GM12878 (cell line): ENCODE results near the gene MINAR1. TPM values are rescaled to one million over a fixed set of nuclear protein-coding genes. Genes with fewer than 3 reads are reported as not detected.

ENCODE experiments used
- ATAC-seq: fragments of 200-7000 bp; cut with Tn5 transposase; 3 replicates; pipeline ENCODE4 v1.9.1; 2020; ENCODE audit warnings: mild to moderate bottlenecking, moderate library complexity
- BruUV-seq: library from RNA; stranded (reverse); fragments of 400-500 nt; replicated peaks from 2 replicates; lab custom pipeline; 2021; lab: Mats Ljungman, UMichigan
- CTCF ChIA-PET: fragments of 300-600 bp; sonication (Branson Sonifier 250); formaldehyde crosslinking; extraction: SDS; loops from one replicate; lab custom pipeline; 2021; ENCODE audit warnings: inconsistent platforms; lab: Yijun Ruan, JAX
- POLR2A ChIA-PET: fragments of 350-600 bp; formaldehyde crosslinking; extraction: SDS; loops from one replicate; lab custom pipeline; 2021; ENCODE audit warnings: inconsistent platforms; lab: Charles Lee
- RAD21 ChIA-PET: fragments of 300-600 bp; sonication (Branson Sonifier 250); formaldehyde crosslinking; loops from one replicate; lab custom pipeline; 2023; ENCODE audit warnings: antibody characterized with exemption; ENCODE audit not compliant: unreplicated experiment; lab: Charles Lee
- SMC1A ChIA-PET: fragments of 300-600 bp; sonication (Branson Sonifier 250); formaldehyde crosslinking; loops from one replicate; lab custom pipeline; 2023; ENCODE audit not compliant: unreplicated experiment, uncharacterized antibody; lab: Charles Lee
- DNase-seq: peaks from one replicate; pipeline ENCODE4 v3.0.0-alpha.2; 2011; ENCODE audit warnings: low read depth, low spot score
- FAIRE-seq: peaks from 3 replicates; lab custom pipeline; 2011; peaks lifted over from hg19 to GRCh38; lab: Jason Lieb, UNC
- H2AFZ ChIP-seq: 2 replicates; pipeline ENCODE4 v1.6.0; 2011; ENCODE audit warnings: low read depth, low read length, control low read depth; ENCODE audit not compliant: control insufficient read depth
- H3K27ac ChIP-seq: 2 replicates; pipeline ENCODE4 v1.5.1; 2011; ENCODE audit warnings: control low read depth; ENCODE audit not compliant: control insufficient read depth, insufficient read depth
- H3K27me3 ChIP-seq, 2 experiments: replicated peaks in 1 of 2; 2 replicates each; pipeline versions ENCODE4 v1.6.0 to v1.6.1; 2011; ENCODE audit warnings: low read length in 1 of 2; ENCODE audit not compliant: control insufficient read depth in 2 of 2, insufficient read depth in 2 of 2
- H3K36me3 ChIP-seq, 2 experiments: 2 replicates each; pipeline ENCODE4 v1.5.1; 2011; ENCODE audit warnings: low read length in 1 of 2; ENCODE audit not compliant: control insufficient read depth in 2 of 2, insufficient read depth in 2 of 2
- H3K4me1 ChIP-seq: 2 replicates; pipeline ENCODE4 v1.6.1; 2011; ENCODE audit warnings: mild to moderate bottlenecking, low read length, moderate library complexity, mixed read lengths; ENCODE audit not compliant: control insufficient read depth, insufficient read depth
- H3K4me2 ChIP-seq: 2 replicates; pipeline ENCODE4 v1.6.0; 2011; ENCODE audit warnings: control low read depth; ENCODE audit not compliant: control insufficient read depth, insufficient read depth
- H3K4me3 ChIP-seq: fragments of 200-600 bp; sonication (generic); 2 replicates; pipeline ENCODE4 v1.5.1; 2016
- H3K79me2 ChIP-seq: 2 replicates; pipeline ENCODE4 v1.6.0; 2011; ENCODE audit warnings: low read length; ENCODE audit not compliant: control insufficient read depth, insufficient read depth
- H3K9ac ChIP-seq: 2 replicates; pipeline ENCODE4 v1.8.0; 2011; ENCODE audit warnings: low read length, control low read depth, mixed read lengths; ENCODE audit not compliant: control insufficient read depth, insufficient read depth
- H3K9me3 ChIP-seq: replicated peaks from 3 replicates; pipeline ENCODE4 v1.5.1; 2011; ENCODE audit warnings: mild to moderate bottlenecking, low read length; ENCODE audit not compliant: control insufficient read depth, insufficient read depth
- H4K20me1 ChIP-seq: 2 replicates; pipeline ENCODE4 v1.6.0; 2011; ENCODE audit not compliant: control insufficient read depth, insufficient read depth
- BCL11A ChIP-seq: IDR thresholded peaks from 2 replicates; pipeline ENCODE4 v1.6.1; 2011; ENCODE audit warnings: low read depth, low read length
- ETV6 ChIP-seq, 2 experiments: fragments of 450-650 bp in 1 of 2; IDR thresholded peaks in 1 of 2; conservative IDR thresholded peaks in 1 of 2; 2 replicates each; pipeline ENCODE4 v1.6.1; 2014; ENCODE audit warnings: antibody characterized with exemption in 1 of 2, borderline replicate concordance in 1 of 2, low read depth in 1 of 2, mild to moderate bottlenecking in 1 of 2, moderate library complexity in 1 of 2
- GATAD2B ChIP-seq: fragments of 450-650 bp; conservative IDR thresholded peaks from 2 replicates; pipeline ENCODE4 v1.6.1; 2017; ENCODE audit warnings: low read depth, mild to moderate bottlenecking, moderate library complexity
- NFYA ChIP-seq: IDR thresholded peaks from 2 replicates; pipeline ENCODE4 v1.6.1; 2011; ENCODE audit warnings: low read depth, mild to moderate bottlenecking, low read length, improper control_type of control experiment, borderline replicate concordance
- WRNIP1 ChIP-seq: IDR thresholded peaks from 2 replicates; pipeline ENCODE4 v1.6.1; 2011; ENCODE audit warnings: low read depth, low read length, improper control_type of control experiment, borderline replicate concordance
- ZNF622 ChIP-seq: fragments of 450-650 bp; IDR thresholded peaks from 2 replicates; pipeline ENCODE4 v1.6.1; 2017; ENCODE audit warnings: mild to moderate bottlenecking, inconsistent platforms
- WGBS: methylation state at CpG from one replicate; pipeline ENCODE4 v1.1.6; 2016; ENCODE audit warnings: low lambda C conversion rate; ENCODE audit not compliant: insufficient replicate concordance, insufficient coverage; ENCODE audit errors: missing lambda C conversion rate; 5-methylcytosine and 5-hydroxymethylcytosine counted together
- in situ Hi-C: fragments of 300-500 bp; cut with MboI; formaldehyde crosslinking; loops from 9 replicates; pipeline ENCODE4 v1.14.3; 2018; ENCODE audit warnings: mixed read lengths
- intact Hi-C: fragments of 100-400 bp; cut with micrococcal nuclease; formaldehyde crosslinking; loops from one replicate; pipeline ENCODE4 v1.14.2; 2022; ENCODE audit not compliant: unreplicated experiment
- polyA plus RNA-seq, 11 experiments: library from polyadenylated mRNA; depleted of rRNA in 4 of 11; unstranded in 6 of 11; stranded (reverse) in 5 of 11; fragments of >200 nt; fragmentation: Nextera tagmentation in 4 of 11; fragmentation: Illumina TruSeq in 1 of 11; extraction: Ambion mirVana in 4 of 11; extraction: Trizol in 1 of 11; gene quantifications; 1 replicate in 1 of 11; 2 replicates in 10 of 11; pipeline versions ENCODE4 v1.2.1 to v1.2.3, GENCODE V29; 2011 to 2016; ENCODE audit warnings: inconsistent platforms in 2 of 11, missing spikeins in 2 of 11, low read depth in 1 of 11
- total RNA-seq, 4 experiments: library from RNA; depleted of rRNA in 3 of 4; stranded (reverse); fragments of >200 nt in 3 of 4; fragmentation: Illumina TruSeq in 1 of 4; extraction: Trizol in 1 of 4; gene quantifications; 2 replicates each; pipeline versions ENCODE4 v1.2.1 to v1.2.3, GENCODE V29; 2013 to 2021
- TF ChIP-seq, protein P1 (sequence below): fragments of 450-650 bp; IDR thresholded peaks from 2 replicates; pipeline ENCODE4 v1.6.1; 2017; ENCODE audit warnings: borderline replicate concordance
- TF ChIP-seq, protein P2 (sequence below): fragments of 450-650 bp; IDR thresholded peaks from 2 replicates; pipeline ENCODE4 v1.6.1; 2017; ENCODE audit warnings: mild to moderate bottlenecking, low read depth, inconsistent platforms; ENCODE audit not compliant: poor library complexity, severe bottlenecking

Gene MINAR1
- total and polyA plus RNA-seq, 10 of the 15 experiments (the other 5 are each of a cell fraction or from before 2014, with no cell fraction given), result 0.05 to 0.40 (median 0.24) TPM

- POLR2A ChIA-PET, result no interaction called here
- Histone ChIP-seq H3K9ac (no peak overlapping the region), H3K27me3 (no peaks in the 10 kb centered on the region), H3K4me1 (no peaks in the 10 kb centered on the region), H3K79me2 (no peaks in the 10 kb centered on the region), H3K27ac (no peak overlapping the region), H3K4me3 (no peak overlapping the region), H3K36me3 (no peaks in the 10 kb centered on the region), H4K20me1 (no peaks in the 10 kb centered on the region), H3K9me3 (no peaks in the 10 kb centered on the region), H2AFZ (no peak overlapping the region), H3K4me2 (no peak overlapping the region)
- CTCF ChIA-PET, result no interaction called here
- SMC1A ChIA-PET, result no interaction called here
- RAD21 ChIA-PET, result no interaction called here
- ATAC-seq (no peak), DNase-seq (no peak), FAIRE-seq (no peak)
- in situ Hi-C loops (no loop called here), intact Hi-C loops (no loop called here)
- TF ChIP-seq, protein P1, sequence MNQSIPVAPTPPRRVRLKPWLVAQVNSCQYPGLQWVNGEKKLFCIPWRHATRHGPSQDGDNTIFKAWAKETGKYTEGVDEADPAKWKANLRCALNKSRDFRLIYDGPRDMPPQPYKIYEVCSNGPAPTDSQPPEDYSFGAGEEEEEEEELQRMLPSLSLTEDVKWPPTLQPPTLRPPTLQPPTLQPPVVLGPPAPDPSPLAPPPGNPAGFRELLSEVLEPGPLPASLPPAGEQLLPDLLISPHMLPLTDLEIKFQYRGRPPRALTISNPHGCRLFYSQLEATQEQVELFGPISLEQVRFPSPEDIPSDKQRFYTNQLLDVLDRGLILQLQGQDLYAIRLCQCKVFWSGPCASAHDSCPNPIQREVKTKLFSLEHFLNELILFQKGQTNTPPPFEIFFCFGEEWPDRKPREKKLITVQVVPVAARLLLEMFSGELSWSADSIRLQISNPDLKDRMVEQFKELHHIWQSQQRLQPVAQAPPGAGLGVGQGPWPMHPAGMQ, result no peak
- TF ChIP-seq NFYA, result no peak
- TF ChIP-seq WRNIP1, result no peak
- WGBS, result 5% methylated on average over 3 of the region's 3 CpGs
- BruUV-seq, result no TSS peak
Observed at GRCh38 chr15:79466488-79466887, 34.4 kb downstream of the MINAR1 start.

GRCh38 chr15:79467865-79468586 lies 35.9 kb downstream of the MINAR1 start:
- H3K79me2 ChIP-seq, result no peaks in the 10 kb centered on the region
- no peaks in the 10 kb centered on the region for H3K27me3 ChIP-seq
- ChIA-PET SMC1A (interaction anchor here (0.8 kb wide), 1 partner anchor 9 kb away, joined by 3 read pairs; no protein-coding TSS in a partner anchor), RAD21 (no interaction called here), CTCF (interaction anchor here (1.5 kb wide), 1 partner anchor 9 kb away, joined by 3 read pairs; no protein-coding TSS in a partner anchor), POLR2A (no interaction called here)
- H3K4me1 ChIP-seq, result no peaks in the 10 kb centered on the region
- WGBS, result 67% methylated on average over 17 of the region's 17 CpGs
- no peaks in the 10 kb centered on the region for H3K36me3 ChIP-seq
- H3K9ac ChIP-seq, result no peak overlapping the region
- no peak overlapping the region for H3K27ac ChIP-seq
- DNase-seq, result no peak
- intact Hi-C loops (no loop called here), in situ Hi-C loops (no loop called here)
- H2AFZ ChIP-seq, result no peak overlapping the region
- TF ChIP-seq ZNF622 (no peak), BCL11A (no peak), ETV6 (conservative IDR thresholded peaks at IDR 0.05 in 1 of 2, IDR thresholded peaks at IDR 0.05 in 1 of 2; ENCODE audit: borderline replicate concordance in 1 of 2, low read depth in 1 of 2) (no peak), GATAD2B (no peak)
- TF ChIP-seq, protein P2, sequence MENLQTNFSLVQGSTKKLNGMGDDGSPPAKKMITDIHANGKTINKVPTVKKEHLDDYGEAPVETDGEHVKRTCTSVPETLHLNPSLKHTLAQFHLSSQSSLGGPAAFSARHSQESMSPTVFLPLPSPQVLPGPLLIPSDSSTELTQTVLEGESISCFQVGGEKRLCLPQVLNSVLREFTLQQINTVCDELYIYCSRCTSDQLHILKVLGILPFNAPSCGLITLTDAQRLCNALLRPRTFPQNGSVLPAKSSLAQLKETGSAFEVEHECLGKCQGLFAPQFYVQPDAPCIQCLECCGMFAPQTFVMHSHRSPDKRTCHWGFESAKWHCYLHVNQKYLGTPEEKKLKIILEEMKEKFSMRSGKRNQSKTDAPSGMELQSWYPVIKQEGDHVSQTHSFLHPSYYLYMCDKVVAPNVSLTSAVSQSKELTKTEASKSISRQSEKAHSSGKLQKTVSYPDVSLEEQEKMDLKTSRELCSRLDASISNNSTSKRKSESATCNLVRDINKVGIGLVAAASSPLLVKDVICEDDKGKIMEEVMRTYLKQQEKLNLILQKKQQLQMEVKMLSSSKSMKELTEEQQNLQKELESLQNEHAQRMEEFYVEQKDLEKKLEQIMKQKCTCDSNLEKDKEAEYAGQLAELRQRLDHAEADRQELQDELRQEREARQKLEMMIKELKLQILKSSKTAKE, result no peak
- no peak for ATAC-seq
- H3K4me3 ChIP-seq, result no peak overlapping the region
- no TSS peak for BruUV-seq
- no peak for FAIRE-seq
- H3K4me2 ChIP-seq, result no peak overlapping the region
- H3K9me3 ChIP-seq, result no peaks in the 10 kb centered on the region
- no peaks in the 10 kb centered on the region for H4K20me1 ChIP-seq
